Breast epithelium (tissue), 4 donors: ENCODE data around the gene BCL10. TPM values are rescaled to one million over a fixed set of nuclear protein-coding genes. Genes with fewer than 3 reads are reported as not detected.
A peak's percentile ranks its signal among the peaks of the same experiment; 100 is the strongest.

Experiments
- DNase-seq, 2 donors: peaks; one replicate each; pipeline ENCODE4 v3.0.0-alpha.2; 2019; ENCODE audit warnings: low spot score in 2 of 2
- H3K27ac ChIP-seq, 2 donors: fragments of 200-600 bp; sonication (generic) in 1 of 2; one replicate each; pipeline ENCODE4 v1.5.1; 2016 to 2019; ENCODE audit warnings: mild to moderate bottlenecking in 1 of 2
- H3K27me3 ChIP-seq, 2 donors: fragments of 200-600 bp; sonication (generic) in 1 of 2; one replicate each; pipeline versions ENCODE4 v1.5.1 to v1.6.0; 2017 to 2019; ENCODE audit warnings: control low read depth in 1 of 2, mild to moderate bottlenecking in 1 of 2
- H3K36me3 ChIP-seq: fragments of 200-600 bp; one replicate; pipeline ENCODE4 v1.5.1; 2019
- H3K4me1 ChIP-seq, 2 donors: fragments of 200-600 bp; sonication (generic); one replicate each; pipeline ENCODE4 v1.5.1; 2016 to 2019; ENCODE audit warnings: control low read depth in 1 of 2
- H3K4me3 ChIP-seq, 3 donors: fragments of 200-600 bp; sonication (generic); 1 replicate in 2 of 3; 2 replicates in 1 of 3; pipeline ENCODE4 v1.5.1; 2016 to 2019; ENCODE audit warnings: mild to moderate bottlenecking in 3 of 3, moderate library complexity in 2 of 3
- H3K9me3 ChIP-seq, 2 donors: fragments of 200-600 bp; sonication (generic) in 1 of 2; one replicate each; pipeline ENCODE4 v1.5.1; 2016 to 2019; ENCODE audit warnings: control low read depth in 1 of 2
- CTCF ChIP-seq, 3 donors: fragments of 450-650 bp; IDR thresholded peaks; one replicate each; pipeline ENCODE4 v1.5.1; 2016 to 2017; ENCODE audit warnings: antibody characterized with exemption in 3 of 3, mild to moderate bottlenecking in 3 of 3, moderate library complexity in 3 of 3
- POLR2A ChIP-seq: fragments of 450-650 bp; IDR thresholded peaks from one replicate; pipeline ENCODE4 v1.6.1; 2016; ENCODE audit warnings: antibody characterized with exemption, mild to moderate bottlenecking, moderate library complexity
- POLR2AphosphoS5 ChIP-seq, 3 donors: sonication (generic); formaldehyde crosslinking; IDR thresholded peaks; one replicate each; pipeline ENCODE4 v1.6.1; 2017; ENCODE audit warnings: antibody characterized with exemption in 3 of 3
- intact Hi-C: fragments of 100-400 bp; cut with DNase I; formaldehyde crosslinking; loops from one replicate; pipeline ENCODE4 v1.15.1; 2023; ENCODE audit warnings: low total_unique reads
- total RNA-seq, 3 donors: library from RNA; depleted of rRNA; stranded (reverse); fragments of >200 nt; gene quantifications; one replicate each; pipeline ENCODE4 v1.1.0, GENCODE V29; 2016

Gene BCL10
- total RNA-seq, 3 donors from 2014 or later = 16.5 to 23.6 (median 17.7) TPM

DNA sequence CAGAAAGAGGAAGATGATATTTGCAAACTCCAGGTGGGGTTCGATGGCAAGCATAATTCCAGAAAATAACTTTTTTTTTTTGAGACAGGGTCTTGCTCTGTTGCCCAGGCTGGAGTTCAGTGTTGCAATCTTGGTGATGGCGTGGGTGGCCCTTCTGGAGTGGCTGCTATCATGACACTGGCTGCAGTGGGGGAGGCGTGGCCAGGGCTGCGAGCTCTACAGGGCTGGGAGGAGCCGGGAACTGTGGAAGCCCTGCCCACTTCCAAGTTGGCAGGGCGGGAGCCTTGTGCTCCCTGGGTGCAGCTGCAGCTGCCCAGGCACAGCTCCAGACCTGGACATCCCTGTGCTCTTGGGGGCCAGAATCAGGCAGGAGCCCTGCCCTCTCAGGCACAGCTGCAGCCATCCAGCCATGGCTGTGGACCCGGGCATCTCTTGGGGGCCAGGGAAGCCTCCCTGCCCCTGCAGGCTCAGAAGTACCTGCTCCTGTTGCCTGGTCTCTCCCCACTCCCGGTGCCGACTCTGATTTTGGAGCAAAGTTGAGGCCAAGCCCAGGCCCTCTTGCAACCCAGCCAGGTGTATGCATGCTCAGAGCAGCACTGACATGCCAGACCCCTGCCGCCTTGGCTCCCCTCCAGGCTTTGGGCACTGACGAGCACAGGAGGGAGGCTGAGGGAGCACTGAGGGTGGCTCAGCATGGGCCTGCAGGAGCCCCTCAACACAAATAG is 7.2 kb upstream of the BCL10 start:
- Histone ChIP-seq H3K4me3 (no peak overlapping the region), H3K9me3 (no peaks in the 10 kb centered on the region), H3K4me1 (no peaks in the 10 kb centered on the region), H3K36me3 (no peaks in the 10 kb centered on the region), H3K27me3 (no peaks in the 10 kb centered on the region), H3K27ac (no peak overlapping the region)
- no peak for DNase-seq
- intact Hi-C loops = no loop called here
- no peak for TF ChIP-seq POLR2A
- TF ChIP-seq POLR2AphosphoS5 (IDR thresholded peaks at IDR 0.05) = no peak
- no peak for TF ChIP-seq CTCF (IDR thresholded peaks at IDR 0.05)

DNA sequence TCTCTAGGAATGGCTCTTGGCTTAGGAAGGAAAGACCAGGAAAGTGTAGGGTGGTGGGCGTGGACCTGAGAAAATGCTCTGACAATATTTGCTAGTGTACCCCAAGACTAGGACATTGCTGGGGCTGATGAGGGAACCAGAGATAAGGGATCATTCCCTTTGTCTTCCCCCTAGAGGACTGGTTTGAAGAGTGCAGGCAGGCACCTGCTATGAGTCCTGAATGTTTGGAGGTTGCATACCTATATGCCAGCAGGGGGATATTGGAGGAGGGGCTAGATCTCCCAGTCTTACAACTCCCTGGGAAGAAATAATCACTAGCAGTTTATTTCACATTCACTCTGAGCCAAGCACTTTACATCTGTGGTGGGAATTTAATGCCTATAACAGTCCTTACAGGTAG is 6.0 kb upstream of the BCL10 start:
- no peaks in the 10 kb centered on the region for H3K9me3 ChIP-seq
- no peak overlapping the region for H3K27ac ChIP-seq
- intact Hi-C loops = no loop called here
- DNase-seq = no peak
- TF ChIP-seq POLR2A (no peak), CTCF (IDR thresholded peaks at IDR 0.05) (no peak), POLR2AphosphoS5 (IDR thresholded peaks at IDR 0.05) (no peak)
- H3K27me3 ChIP-seq = no peaks in the 10 kb centered on the region
- H3K4me3 ChIP-seq = no peak overlapping the region
- no peaks in the 10 kb centered on the region for H3K4me1 ChIP-seq
- no peaks in the 10 kb centered on the region for H3K36me3 ChIP-seq

DNA sequence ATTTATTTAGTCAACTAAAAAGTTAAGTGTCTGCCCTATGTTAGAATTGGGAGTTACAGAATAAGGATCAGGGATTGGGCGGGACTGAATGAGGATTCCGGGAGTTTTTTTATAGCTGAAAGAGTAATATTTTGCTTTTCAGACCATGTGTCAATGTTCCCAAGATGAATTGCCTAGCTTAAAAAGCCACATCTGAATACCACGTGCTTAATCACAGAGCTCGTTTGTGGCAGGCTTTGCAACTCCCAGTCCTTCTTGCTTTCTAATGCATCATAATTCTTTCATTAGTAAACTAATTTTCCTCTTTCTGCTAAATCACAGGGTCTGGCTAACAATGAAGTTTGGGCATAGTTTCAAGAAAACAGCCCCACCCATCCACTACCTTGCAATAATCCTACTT is 4.2 kb upstream of the BCL10 start:
- H3K27ac ChIP-seq = no peak overlapping the region
- no peaks in the 10 kb centered on the region for H3K27me3 ChIP-seq
- H3K36me3 ChIP-seq = no peaks in the 10 kb centered on the region
- H3K9me3 ChIP-seq = no peaks in the 10 kb centered on the region
- no peak for DNase-seq
- intact Hi-C loops = no loop called here
- H3K4me3 ChIP-seq = no peak overlapping the region
- H3K4me1 ChIP-seq = no peaks in the 10 kb centered on the region
- TF ChIP-seq POLR2AphosphoS5 (IDR thresholded peaks at IDR 0.05) (no peak), CTCF (IDR thresholded peaks at IDR 0.05) (no peak), POLR2A (no peak)

- H3K27me3 ChIP-seq = no peaks in the 10 kb centered on the region
- H3K4me1 ChIP-seq = peaks cover 0 to 7% of the 10 kb centered on the region in 2 donors
- H3K9me3 ChIP-seq = no peaks in the 10 kb centered on the region
- no peak for TF ChIP-seq POLR2AphosphoS5 (IDR thresholded peaks at IDR 0.05)
- TF ChIP-seq CTCF (IDR thresholded peaks at IDR 0.05) = no peak
- TF ChIP-seq POLR2A = no peak
- H3K36me3 ChIP-seq = no peaks in the 10 kb centered on the region
- H3K27ac ChIP-seq = peak overlapping the region in 1 of 2 donors; percentile 72
- no peak overlapping the region for H3K4me3 ChIP-seq
- intact Hi-C loops = no loop called here
- DNase-seq = no peak
Measured at GRCh38 chr1:85279458-85280080, 3.1 kb upstream of the BCL10 start.

DNA sequence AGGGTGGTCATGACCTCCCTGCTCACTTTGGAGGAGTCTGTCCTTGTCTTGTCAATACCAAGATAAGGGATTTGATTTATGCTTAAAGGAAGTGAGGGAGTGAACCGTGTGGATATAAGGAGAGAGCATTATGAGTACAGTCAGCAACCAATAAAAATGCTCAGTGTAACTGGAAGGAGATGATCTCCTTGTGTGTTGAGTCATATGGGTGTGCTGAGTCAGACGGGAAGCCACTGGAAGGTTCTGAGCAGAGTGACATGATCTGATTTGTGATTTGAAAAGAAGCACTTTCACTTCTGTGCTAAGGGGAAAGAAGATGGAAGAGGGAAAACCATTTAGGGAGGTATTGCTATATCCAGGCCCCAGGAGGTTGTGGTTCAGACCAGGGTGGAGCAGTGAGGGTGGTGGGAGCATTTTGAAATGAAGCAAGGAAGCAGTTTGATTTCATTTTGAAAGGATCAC is 2.5 kb upstream of the BCL10 start:
- Histone ChIP-seq H3K9me3 (no peaks in the 10 kb centered on the region), H3K36me3 (no peaks in the 10 kb centered on the region), H3K4me1 (peaks cover 0 to 9% of the 10 kb centered on the region in 2 donors), H3K27ac (peak overlapping the region; percentile 40 to 72), H3K4me3 (peak overlapping the region in 1 of 3 donors; percentile 10), H3K27me3 (no peaks in the 10 kb centered on the region)
- TF ChIP-seq POLR2AphosphoS5 (IDR thresholded peaks at IDR 0.05) (no peak), POLR2A (no peak), CTCF (IDR thresholded peaks at IDR 0.05) (no peak)
- DNase-seq = no peak
- intact Hi-C loops = no loop called here
